ENCODE data around the gene DCLK3. TPM values are rescaled to one million over a fixed set of nuclear protein-coding genes. Genes with fewer than 3 reads are reported as not detected.

DCLK3 gene
- total and polyA plus RNA-seq, 2 of the 8 experiments (the other 6 are each of a cell fraction or from before 2014, with no cell fraction given) = 0.27 to 0.63 TPM

- TF ChIP-seq BACH1 (IDR thresholded peaks at IDR 0.05; ENCODE audit: low read length) (no peak), TEAD4 (IDR thresholded peaks at IDR 0.05; ENCODE audit: low read depth, low read length) (no peak)
- TF ChIP-seq, protein P1, sequence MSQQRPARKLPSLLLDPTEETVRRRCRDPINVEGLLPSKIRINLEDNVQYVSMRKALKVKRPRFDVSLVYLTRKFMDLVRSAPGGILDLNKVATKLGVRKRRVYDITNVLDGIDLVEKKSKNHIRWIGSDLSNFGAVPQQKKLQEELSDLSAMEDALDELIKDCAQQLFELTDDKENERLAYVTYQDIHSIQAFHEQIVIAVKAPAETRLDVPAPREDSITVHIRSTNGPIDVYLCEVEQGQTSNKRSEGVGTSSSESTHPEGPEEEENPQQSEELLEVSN (IDR thresholded peaks at IDR 0.05) = no peak
- H4K91ac ChIP-seq (replicated peaks; ENCODE audit: insufficient read length, low read length) = no peak overlapping the region
- H3K56ac ChIP-seq (replicated peaks; ENCODE audit: insufficient read length, low read depth, low read length) = no peak overlapping the region
- H3K4me2 ChIP-seq (ENCODE audit: insufficient read depth in 1 of 2, low read depth in 2 of 2, low read length in 2 of 2) = no peak overlapping the region
- H3K18ac ChIP-seq (ENCODE audit: extremely low read depth, low read length) = no peak overlapping the region
- no peak overlapping the region for H2BK20ac ChIP-seq (ENCODE audit: low read length)
- no peaks in the 10 kb centered on the region for H3K9me3 ChIP-seq (ENCODE audit: insufficient read depth in 2 of 2, low read depth in 1 of 2, low read length in 1 of 2)
- H3K23ac ChIP-seq (ENCODE audit: insufficient read length) = no peak overlapping the region
- no peak overlapping the region for H3K27ac ChIP-seq (ENCODE audit: low read depth, low read length)
- no peaks in the 10 kb centered on the region for H3K36me3 ChIP-seq (ENCODE audit: control insufficient read depth in 2 of 4, insufficient read depth in 4 of 4, low read length in 3 of 4)
- H3K4ac ChIP-seq (replicated peaks; ENCODE audit: insufficient read length, low read depth, low read length) = no peak overlapping the region
- no peaks in the 10 kb centered on the region for H3K79me1 ChIP-seq (ENCODE audit: low read depth, low read length)
- no peak overlapping the region for H3K14ac ChIP-seq (ENCODE audit: insufficient read length)
- DNase-seq (ENCODE audit: low read depth in 1 of 2, low spot score in 2 of 2) = no peak
- POLR2A ChIA-PET (ENCODE audit: partially characterized antibody) = no interaction called here
- no peak overlapping the region for H2BK5ac ChIP-seq (ENCODE audit: low read depth, low read length)
- no peaks in the 10 kb centered on the region; a peak in 1 of 7 replicates for H3K4me1 ChIP-seq (replicated peaks in 1 of 4; ENCODE audit: control insufficient read depth in 3 of 4, insufficient read depth in 4 of 4, low read length in 3 of 4)
- H3K79me2 ChIP-seq (ENCODE audit: control insufficient read depth in 1 of 2, insufficient read depth in 2 of 2, low read length in 2 of 2) = no peaks in the 10 kb centered on the region
- no peak overlapping the region for H2AK5ac ChIP-seq (ENCODE audit: low read depth, low read length)
- no peaks in the 10 kb centered on the region for H3K27me3 ChIP-seq (replicated peaks in 1 of 4; ENCODE audit: control insufficient read depth in 3 of 4, extremely low read depth in 1 of 4, insufficient read depth in 3 of 4, low read length in 3 of 4)
- H2BK15ac ChIP-seq (ENCODE audit: low read length) = no peak overlapping the region
- no peak overlapping the region for H4K5ac ChIP-seq (ENCODE audit: insufficient read length, low read depth, low read length)
- no peak for FAIRE-seq
- CTCF ChIA-PET (ENCODE audit: partially characterized antibody) = interaction anchor here (0.6 to 10.8 kb wide), 14 partner anchors 8 to 678 kb away, joined by 3 to 106 read pairs (median 6); no protein-coding TSS in a partner anchor
- WGBS, 2 experiments (ENCODE audit: extremely low coverage in 1 of 2, insufficient coverage in 1 of 2, insufficient read length in 1 of 2, insufficient replicate concordance in 2 of 2, low coverage in 1 of 2, low lambda C conversion rate in 2 of 2, missing lambda C conversion rate in 1 of 2) = 93% methylated on average over 2 of the region's 2 CpGs; no CpG with 5 or more reads in 1 of the 2 experiments
- H3K23me2 ChIP-seq (ENCODE audit: low read depth, low read length) = no peaks in the 10 kb centered on the region
- no peaks in the 10 kb centered on the region for H4K20me1 ChIP-seq (replicated peaks in 1 of 2; ENCODE audit: control insufficient read depth in 1 of 2, insufficient read depth in 2 of 2, low read length in 2 of 2)
- H4K8ac ChIP-seq (ENCODE audit: extremely low read depth, insufficient read depth, low read length) = no peak overlapping the region
- no peak overlapping the region for H2BK120ac ChIP-seq (replicated peaks; ENCODE audit: low read depth, low read length)
- no peak overlapping the region for H2AFZ ChIP-seq (ENCODE audit: low read length)
- no peak overlapping the region for H3K9ac ChIP-seq (replicated peaks in 1 of 4; ENCODE audit: extremely low read depth in 1 of 4, low read depth in 3 of 4, low read length in 3 of 4)
- H2BK12ac ChIP-seq (ENCODE audit: low read depth, low read length) = no peak overlapping the region
- no peak overlapping the region for H3K4me3 ChIP-seq (ENCODE audit: extremely low read depth in 1 of 4, insufficient read depth in 2 of 4, low read depth in 3 of 4, low read length in 4 of 4)
Observed at GRCh38 chr3:36811768-36812167, 47.4 kb upstream of the DCLK3 start.
